Aorta (tissue), 5 donors: Measurements from ENCODE around the gene SH3PXD2B. TPM values are rescaled to one million over a fixed set of nuclear protein-coding genes. Genes with fewer than 3 reads are reported as not detected.

Experiments used
- ATAC-seq: fragments of 200-7000 bp; cut with Tn5 transposase; one replicate; pipeline ENCODE4 v1.9.1; 2022; ENCODE audit warnings: moderate library complexity; ENCODE audit not compliant: low FRiP score
- DNase-seq, 2 donors: peaks; one replicate each; pipeline ENCODE4 v3.0.0-alpha.2; 2020
- H3K27ac ChIP-seq, 2 donors: one replicate each; pipeline ENCODE4 v1.5.1; 2013; ENCODE audit warnings: low read length in 2 of 2, mild to moderate bottlenecking in 2 of 2, moderate library complexity in 2 of 2, control low read depth in 1 of 2, inconsistent platforms in 1 of 2, low read depth in 1 of 2
- H3K27me3 ChIP-seq, 2 donors: one replicate each; pipeline ENCODE4 v1.6.1; 2013; ENCODE audit warnings: control low read depth in 1 of 2, low read length in 1 of 2, mild to moderate bottlenecking in 1 of 2, moderate library complexity in 1 of 2; ENCODE audit not compliant: insufficient read depth in 2 of 2, control insufficient read depth in 1 of 2
- H3K36me3 ChIP-seq, 2 donors: one replicate each; pipeline ENCODE4 v1.6.1; 2013; ENCODE audit warnings: control low read depth in 1 of 2, low read length in 1 of 2, mild to moderate bottlenecking in 1 of 2; ENCODE audit not compliant: insufficient read depth in 2 of 2, control insufficient read depth in 1 of 2
- H3K4me1 ChIP-seq, 2 donors: one replicate each; pipeline ENCODE4 v1.6.1; 2013; ENCODE audit warnings: low read length in 2 of 2, control low read depth in 1 of 2, mild to moderate bottlenecking in 1 of 2, moderate library complexity in 1 of 2; ENCODE audit not compliant: insufficient read depth in 2 of 2, control insufficient read depth in 1 of 2
- H3K4me3 ChIP-seq, 2 donors: one replicate each; pipeline ENCODE4 v1.5.1; 2013; ENCODE audit warnings: low read length in 2 of 2, control low read depth in 1 of 2, mild to moderate bottlenecking in 1 of 2
- H3K9me3 ChIP-seq: one replicate; pipeline ENCODE4 v1.6.1; 2013; ENCODE audit warnings: mild to moderate bottlenecking, low read length; ENCODE audit not compliant: control insufficient read depth
- WGBS, 2 donors: extraction: QIAGEN DNeasy Blood & Tissue Kit; methylation state at CpG; one replicate each; pipeline ENCODE4 v1.1.7; 2013; 5-methylcytosine and 5-hydroxymethylcytosine counted together
- intact Hi-C, 2 donors: fragments of 100-400 bp; cut with DNase I; formaldehyde crosslinking; loops; one replicate each; pipeline versions ENCODE4 v1.14.2 to v1.15.0; 2022
- polyA plus RNA-seq, 2 donors: library from polyadenylated mRNA; stranded (reverse); fragments of 200-250 nt; gene quantifications; one replicate each; pipeline ENCODE4 v1.2.3, GENCODE V29; 2013
- total RNA-seq, 2 donors: library from RNA; stranded (reverse); fragmentation: NEBNext Ultra II Directional; extraction: Animal tissue kit (Norgen Biotek cat#: 25700); gene quantifications; one replicate each; pipeline ENCODE4 v1.2.1, GENCODE V29; 2021
- donor health status: healthy with polysubstance abuse.
- donor health status: Bipolar disorder and iron deficiency.
- donor health status: DM: no; HTN: no; CAD: no.
- donor health status: DM: no; HTN: no; CAD: no.
- donor health status: DM: yes; HTN: yes; CAD: no.

Gene SH3PXD2B
- total and polyA plus RNA-seq, 4 donors = 4.5 to 69.1 (median 25.3) TPM

GRCh38 chr5:172322028-172322965 lies 132.0 kb downstream of the SH3PXD2B start:
- DNase-seq (no peak), ATAC-seq (no peak)
- Histone ChIP-seq H3K4me1 (no peaks in the 10 kb centered on the region), H3K27ac (no peak overlapping the region), H3K36me3 (no peaks in the 10 kb centered on the region), H3K4me3 (no peak overlapping the region), H3K27me3 (no peaks in the 10 kb centered on the region), H3K9me3 (no peaks in the 10 kb centered on the region)
- WGBS, 2 donors = 79 to 82% methylated on average over 9 of the region's 9 CpGs
- intact Hi-C loops = no loop called here

- no peak for ATAC-seq
- intact Hi-C loops = no loop called here
Observed at GRCh38 chr5:172321593-172321992, 132.7 kb downstream of the SH3PXD2B start.

GRCh38 chr5:172319708-172320441 lies 134.4 kb downstream of the SH3PXD2B start:
- WGBS, 2 donors = 11 to 13% methylated on average over 4 of the region's 4 CpGs
- no peak for DNase-seq
- H3K4me3 ChIP-seq = no peak overlapping the region

More at GRCh38 chr5:172321593-172321992, 132.7 kb downstream of the SH3PXD2B start:
- H3K9me3 ChIP-seq = no peaks in the 10 kb centered on the region
- no peak overlapping the region for H3K27ac ChIP-seq
- H3K4me1 ChIP-seq = no peaks in the 10 kb centered on the region
- no peaks in the 10 kb centered on the region for H3K36me3 ChIP-seq
- H3K4me3 ChIP-seq = no peak overlapping the region
- no peaks in the 10 kb centered on the region for H3K27me3 ChIP-seq
- DNase-seq = no peak

DNA sequence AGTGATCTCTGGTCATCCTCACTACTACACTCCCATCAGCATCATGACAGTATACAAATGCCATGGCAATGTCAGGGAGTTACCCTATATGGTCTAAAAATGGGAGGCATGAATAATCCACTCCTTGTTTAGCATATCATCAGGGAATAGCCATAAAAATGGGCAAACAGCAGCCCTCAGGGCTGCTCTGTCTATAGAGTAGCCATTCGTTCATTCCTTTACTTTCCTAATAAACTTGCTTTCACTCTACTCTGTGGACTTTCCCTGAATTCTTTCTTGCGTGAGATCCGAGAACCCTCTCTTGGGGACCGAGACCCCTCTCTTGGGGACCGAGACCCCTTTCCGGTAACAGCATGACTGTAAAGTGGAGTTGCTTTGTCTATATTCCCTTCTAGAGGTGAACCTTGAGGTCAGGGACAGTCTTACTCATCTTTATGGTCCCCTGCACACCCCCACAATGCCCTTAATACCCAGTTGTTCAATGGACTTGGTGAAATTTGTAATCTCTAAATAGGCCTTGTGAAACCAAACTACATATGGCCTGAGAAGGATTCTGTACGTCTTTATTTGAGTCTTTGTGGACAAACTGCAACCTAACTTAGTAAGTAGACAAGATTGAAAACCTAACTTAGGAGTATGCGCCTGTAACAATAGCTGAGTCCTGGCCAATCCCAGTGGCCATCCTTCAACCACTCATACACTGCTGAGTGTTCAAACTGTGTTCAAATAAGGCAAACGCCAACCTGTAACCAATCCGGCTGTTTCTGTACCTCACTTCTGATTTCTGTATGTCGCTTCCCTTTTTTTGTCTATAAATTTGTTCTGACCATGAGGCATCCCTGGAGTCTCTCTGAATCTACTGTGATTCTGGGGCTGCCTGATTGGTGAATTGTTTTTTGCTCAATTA lies 138.5 kb downstream of the SH3PXD2B start:
- WGBS, 2 donors = 96 to 97% methylated on average over 11 of the region's 11 CpGs
- no peak for ATAC-seq

More at GRCh38 chr5:172319708-172320441, 134.4 kb downstream of the SH3PXD2B start:
- intact Hi-C loops = no loop called here
- no peaks in the 10 kb centered on the region for H3K36me3 ChIP-seq
- H3K27me3 ChIP-seq = no peaks in the 10 kb centered on the region
- peak overlapping the region in 1 of 2 donors; percentile 76 for H3K27ac ChIP-seq
- no peaks in the 10 kb centered on the region for H3K9me3 ChIP-seq
- no peaks in the 10 kb centered on the region for H3K4me1 ChIP-seq
- ATAC-seq = peak; percentile 50

DNA sequence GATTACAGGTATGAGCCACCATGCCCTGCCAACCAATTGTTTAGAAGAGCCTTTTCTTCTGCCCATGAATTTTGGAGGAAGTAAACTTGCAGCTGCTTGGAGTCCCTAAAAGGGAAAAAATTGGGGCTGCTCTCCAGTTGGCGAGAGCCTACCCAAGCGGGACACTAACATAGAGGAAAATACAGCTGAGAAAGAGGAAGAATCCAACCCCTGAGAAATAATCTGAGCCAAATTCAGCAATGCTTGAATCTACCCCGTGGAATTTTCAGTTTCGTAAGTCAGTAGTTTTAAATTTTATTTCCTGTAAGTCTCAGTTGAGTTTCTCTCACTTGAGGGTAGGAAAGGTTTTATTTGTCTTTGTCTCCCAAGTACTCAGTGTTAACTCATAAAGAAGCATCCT lies 140.4 kb downstream of the SH3PXD2B start:
- WGBS, 2 donors = 92 to 94% methylated on average over 4 of the region's 4 CpGs

More for the DNA sequence above, 138.5 kb downstream of the SH3PXD2B start:
- Histone ChIP-seq H3K4me3 (no peak overlapping the region), H3K27me3 (no peaks in the 10 kb centered on the region), H3K27ac (no peak overlapping the region), H3K4me1 (peaks cover 0 to 3% of the 10 kb centered on the region in 2 donors), H3K36me3 (no peaks in the 10 kb centered on the region), H3K9me3 (no peaks in the 10 kb centered on the region)
- no peak for DNase-seq
- intact Hi-C loops = no loop called here

GRCh38 chr5:172312286-172312685 lies 142.0 kb downstream of the SH3PXD2B start:
- Histone ChIP-seq H3K4me1 (peaks cover 0 to 3% of the 10 kb centered on the region in 2 donors), H3K9me3 (no peaks in the 10 kb centered on the region), H3K36me3 (no peaks in the 10 kb centered on the region), H3K27me3 (no peaks in the 10 kb centered on the region), H3K4me3 (no peak overlapping the region), H3K27ac (no peak overlapping the region)
- ATAC-seq (no peak), DNase-seq (no peak)
- intact Hi-C loops = no loop called here
- 29 to 39% methylated on average over 1 of the region's 1 CpG for WGBS, 2 donors

More for the DNA sequence above, 140.4 kb downstream of the SH3PXD2B start:
- DNase-seq = no peak
- ATAC-seq = no peak
- H3K36me3 ChIP-seq = no peaks in the 10 kb centered on the region
- intact Hi-C loops = no loop called here
- H3K4me1 ChIP-seq = peaks cover 0 to 3% of the 10 kb centered on the region in 2 donors
- H3K27me3 ChIP-seq = no peaks in the 10 kb centered on the region
- H3K9me3 ChIP-seq = no peaks in the 10 kb centered on the region
- no peak overlapping the region for H3K4me3 ChIP-seq
- no peak overlapping the region for H3K27ac ChIP-seq

DNA sequence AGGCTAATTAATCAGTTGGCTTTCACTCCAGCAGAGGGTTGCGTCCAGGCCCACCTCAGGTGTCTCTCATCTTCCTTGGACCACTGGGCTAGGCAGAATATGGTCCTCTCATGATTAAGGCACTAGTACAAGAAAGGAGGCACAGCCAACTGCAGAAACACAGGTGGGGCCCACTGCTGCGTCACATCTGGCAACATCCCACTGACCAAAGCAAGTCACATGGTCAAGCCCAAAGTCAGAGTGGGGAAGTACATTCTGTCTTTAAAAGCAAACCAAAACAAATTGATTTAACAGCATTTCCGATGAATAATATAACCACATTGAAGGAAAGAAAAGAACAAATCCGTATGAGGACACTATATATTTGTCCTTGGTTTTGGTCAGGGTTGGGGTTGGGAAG lies 142.7 kb downstream of the SH3PXD2B start:
- 86 to 87% methylated on average over 4 of the region's 4 CpGs for whole genome bisulfite sequencing, 2 donors
- no peaks in the 10 kb centered on the region for H3K27me3 ChIP-seq
- peaks cover 0 to 3% of the 10 kb centered on the region in 2 donors for H3K4me1 ChIP-seq
- intact Hi-C loops = no loop called here
- H3K4me3 ChIP-seq = no peak overlapping the region
- no peak for ATAC-seq
- DNase-seq = no peak
- no peaks in the 10 kb centered on the region for H3K9me3 ChIP-seq
- no peaks in the 10 kb centered on the region for H3K36me3 ChIP-seq
- no peak overlapping the region for H3K27ac ChIP-seq

GRCh38 chr5:172311026-172311425 lies 143.3 kb downstream of the SH3PXD2B start:
- ATAC-seq (no peak), DNase-seq (no peak)
- Histone ChIP-seq H3K27me3 (no peaks in the 10 kb centered on the region), H3K9me3 (no peaks in the 10 kb centered on the region), H3K27ac (no peak overlapping the region), H3K4me3 (no peak overlapping the region), H3K36me3 (no peaks in the 10 kb centered on the region), H3K4me1 (peaks cover 0 to 3% of the 10 kb centered on the region in 2 donors)
- intact Hi-C loops = no loop called here
- 86 to 97% methylated on average over 7 of the region's 7 CpGs for WGBS, 2 donors
